ENCODE measurements around the gene CHRNA10. TPM values are rescaled to one million over a fixed set of nuclear protein-coding genes. Genes with fewer than 3 reads are reported as not detected.
A peak's percentile ranks its signal among the peaks of the same experiment; 100 is the strongest.

CHRNA10 gene
- total RNA-seq, 1 experiment from 2014 or later: 1.7 TPM

DNA sequence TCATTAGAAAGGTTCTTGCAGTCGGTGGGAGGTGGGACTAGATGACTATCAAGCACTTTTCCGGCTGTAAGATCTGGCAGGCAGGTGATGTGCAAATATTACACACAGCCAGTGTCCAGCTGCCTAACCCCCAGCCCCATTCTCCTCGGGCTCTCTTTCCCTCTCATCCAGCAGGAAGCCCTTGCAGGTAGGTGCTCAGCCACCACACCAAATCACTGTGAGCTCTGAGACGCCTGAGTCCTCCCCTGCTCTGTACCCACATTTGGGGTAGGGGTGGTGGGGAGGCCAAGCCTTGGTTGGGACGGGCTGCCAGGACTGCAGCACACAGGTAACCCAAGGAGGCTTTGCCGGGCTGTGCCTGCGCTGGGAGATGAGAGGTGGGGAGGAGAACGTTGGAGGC is 30.0 kb downstream of the CHRNA10 start:
- DNase-seq (ENCODE audit: low spot score) (no peak), ATAC-seq (no peak)
- TF ChIP-seq HMGA2 (CRISPR knock-in tag; IDR thresholded peaks at IDR 0.05) (no peak), ZNF232 (CRISPR knock-in tag; IDR thresholded peaks at IDR 0.05) (no peak), SOX15 (CRISPR knock-in tag; IDR thresholded peaks at IDR 0.05) (no peak), TCF7 (CRISPR knock-in tag; IDR thresholded peaks at IDR 0.05; ENCODE audit: low read depth) (no peak), OVOL2 (CRISPR knock-in tag; IDR thresholded peaks at IDR 0.05; ENCODE audit: borderline replicate concordance) (no peak), PRRX2 (CRISPR knock-in tag; IDR thresholded peaks at IDR 0.05) (no peak), EMX1 (CRISPR knock-in tag; IDR thresholded peaks at IDR 0.05) (no peak), SMAD3 (CRISPR knock-in tag; IDR thresholded peaks at IDR 0.05; ENCODE audit: borderline replicate concordance) (no peak), SP1 (CRISPR knock-in tag; conservative IDR thresholded peaks at IDR 0.05) (no peak), ZNF671 (CRISPR knock-in tag; IDR thresholded peaks at IDR 0.05) (no peak), TEAD4 (CRISPR knock-in tag; IDR thresholded peaks at IDR 0.05) (no peak), CREM (CRISPR knock-in tag; IDR thresholded peaks at IDR 0.05) (no peak), NFATC4 (CRISPR knock-in tag; IDR thresholded peaks at IDR 0.05) (no peak)
- TF ChIP-seq, protein P1, sequence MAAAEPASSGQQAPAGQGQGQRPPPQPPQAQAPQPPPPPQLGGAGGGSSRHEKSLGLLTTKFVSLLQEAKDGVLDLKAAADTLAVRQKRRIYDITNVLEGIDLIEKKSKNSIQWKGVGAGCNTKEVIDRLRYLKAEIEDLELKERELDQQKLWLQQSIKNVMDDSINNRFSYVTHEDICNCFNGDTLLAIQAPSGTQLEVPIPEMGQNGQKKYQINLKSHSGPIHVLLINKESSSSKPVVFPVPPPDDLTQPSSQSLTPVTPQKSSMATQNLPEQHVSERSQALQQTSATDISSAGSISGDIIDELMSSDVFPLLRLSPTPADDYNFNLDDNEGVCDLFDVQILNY (CRISPR knock-in tag; IDR thresholded peaks at IDR 0.05): no peak
- TF ChIP-seq, protein P2, sequence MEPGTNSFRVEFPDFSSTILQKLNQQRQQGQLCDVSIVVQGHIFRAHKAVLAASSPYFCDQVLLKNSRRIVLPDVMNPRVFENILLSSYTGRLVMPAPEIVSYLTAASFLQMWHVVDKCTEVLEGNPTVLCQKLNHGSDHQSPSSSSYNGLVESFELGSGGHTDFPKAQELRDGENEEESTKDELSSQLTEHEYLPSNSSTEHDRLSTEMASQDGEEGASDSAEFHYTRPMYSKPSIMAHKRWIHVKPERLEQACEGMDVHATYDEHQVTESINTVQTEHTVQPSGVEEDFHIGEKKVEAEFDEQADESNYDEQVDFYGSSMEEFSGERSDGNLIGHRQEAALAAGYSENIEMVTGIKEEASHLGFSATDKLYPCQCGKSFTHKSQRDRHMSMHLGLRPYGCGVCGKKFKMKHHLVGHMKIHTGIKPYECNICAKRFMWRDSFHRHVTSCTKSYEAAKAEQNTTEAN (CRISPR knock-in tag; IDR thresholded peaks at IDR 0.05): no peak
- TF ChIP-seq, protein P3, sequence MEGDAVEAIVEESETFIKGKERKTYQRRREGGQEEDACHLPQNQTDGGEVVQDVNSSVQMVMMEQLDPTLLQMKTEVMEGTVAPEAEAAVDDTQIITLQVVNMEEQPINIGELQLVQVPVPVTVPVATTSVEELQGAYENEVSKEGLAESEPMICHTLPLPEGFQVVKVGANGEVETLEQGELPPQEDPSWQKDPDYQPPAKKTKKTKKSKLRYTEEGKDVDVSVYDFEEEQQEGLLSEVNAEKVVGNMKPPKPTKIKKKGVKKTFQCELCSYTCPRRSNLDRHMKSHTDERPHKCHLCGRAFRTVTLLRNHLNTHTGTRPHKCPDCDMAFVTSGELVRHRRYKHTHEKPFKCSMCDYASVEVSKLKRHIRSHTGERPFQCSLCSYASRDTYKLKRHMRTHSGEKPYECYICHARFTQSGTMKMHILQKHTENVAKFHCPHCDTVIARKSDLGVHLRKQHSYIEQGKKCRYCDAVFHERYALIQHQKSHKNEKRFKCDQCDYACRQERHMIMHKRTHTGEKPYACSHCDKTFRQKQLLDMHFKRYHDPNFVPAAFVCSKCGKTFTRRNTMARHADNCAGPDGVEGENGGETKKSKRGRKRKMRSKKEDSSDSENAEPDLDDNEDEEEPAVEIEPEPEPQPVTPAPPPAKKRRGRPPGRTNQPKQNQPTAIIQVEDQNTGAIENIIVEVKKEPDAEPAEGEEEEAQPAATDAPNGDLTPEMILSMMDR (IDR thresholded peaks at IDR 0.05): no peak
- TF ChIP-seq, protein P4, sequence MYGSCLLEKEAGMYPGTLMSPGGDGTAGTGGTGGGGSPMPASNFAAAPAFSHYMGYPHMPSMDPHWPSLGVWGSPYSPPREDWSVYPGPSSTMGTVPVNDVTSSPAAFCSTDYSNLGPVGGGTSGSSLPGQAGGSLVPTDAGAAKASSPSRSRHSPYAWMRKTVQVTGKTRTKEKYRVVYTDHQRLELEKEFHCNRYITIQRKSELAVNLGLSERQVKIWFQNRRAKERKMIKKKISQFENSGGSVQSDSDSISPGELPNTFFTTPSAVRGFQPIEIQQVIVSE (CRISPR knock-in tag; IDR thresholded peaks at IDR 0.05; ENCODE audit: borderline replicate concordance): no peak
- TF ChIP-seq, protein P5, sequence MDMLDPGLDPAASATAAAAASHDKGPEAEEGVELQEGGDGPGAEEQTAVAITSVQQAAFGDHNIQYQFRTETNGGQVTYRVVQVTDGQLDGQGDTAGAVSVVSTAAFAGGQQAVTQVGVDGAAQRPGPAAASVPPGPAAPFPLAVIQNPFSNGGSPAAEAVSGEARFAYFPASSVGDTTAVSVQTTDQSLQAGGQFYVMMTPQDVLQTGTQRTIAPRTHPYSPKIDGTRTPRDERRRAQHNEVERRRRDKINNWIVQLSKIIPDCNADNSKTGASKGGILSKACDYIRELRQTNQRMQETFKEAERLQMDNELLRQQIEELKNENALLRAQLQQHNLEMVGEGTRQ (CRISPR knock-in tag; IDR thresholded peaks at IDR 0.05): no peak
- TF ChIP-seq, protein P6, sequence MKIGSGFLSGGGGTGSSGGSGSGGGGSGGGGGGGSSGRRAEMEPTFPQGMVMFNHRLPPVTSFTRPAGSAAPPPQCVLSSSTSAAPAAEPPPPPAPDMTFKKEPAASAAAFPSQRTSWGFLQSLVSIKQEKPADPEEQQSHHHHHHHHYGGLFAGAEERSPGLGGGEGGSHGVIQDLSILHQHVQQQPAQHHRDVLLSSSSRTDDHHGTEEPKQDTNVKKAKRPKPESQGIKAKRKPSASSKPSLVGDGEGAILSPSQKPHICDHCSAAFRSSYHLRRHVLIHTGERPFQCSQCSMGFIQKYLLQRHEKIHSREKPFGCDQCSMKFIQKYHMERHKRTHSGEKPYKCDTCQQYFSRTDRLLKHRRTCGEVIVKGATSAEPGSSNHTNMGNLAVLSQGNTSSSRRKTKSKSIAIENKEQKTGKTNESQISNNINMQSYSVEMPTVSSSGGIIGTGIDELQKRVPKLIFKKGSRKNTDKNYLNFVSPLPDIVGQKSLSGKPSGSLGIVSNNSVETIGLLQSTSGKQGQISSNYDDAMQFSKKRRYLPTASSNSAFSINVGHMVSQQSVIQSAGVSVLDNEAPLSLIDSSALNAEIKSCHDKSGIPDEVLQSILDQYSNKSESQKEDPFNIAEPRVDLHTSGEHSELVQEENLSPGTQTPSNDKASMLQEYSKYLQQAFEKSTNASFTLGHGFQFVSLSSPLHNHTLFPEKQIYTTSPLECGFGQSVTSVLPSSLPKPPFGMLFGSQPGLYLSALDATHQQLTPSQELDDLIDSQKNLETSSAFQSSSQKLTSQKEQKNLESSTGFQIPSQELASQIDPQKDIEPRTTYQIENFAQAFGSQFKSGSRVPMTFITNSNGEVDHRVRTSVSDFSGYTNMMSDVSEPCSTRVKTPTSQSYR (CRISPR knock-in tag; IDR thresholded peaks at IDR 0.05): no peak
- TF ChIP-seq, protein P7, sequence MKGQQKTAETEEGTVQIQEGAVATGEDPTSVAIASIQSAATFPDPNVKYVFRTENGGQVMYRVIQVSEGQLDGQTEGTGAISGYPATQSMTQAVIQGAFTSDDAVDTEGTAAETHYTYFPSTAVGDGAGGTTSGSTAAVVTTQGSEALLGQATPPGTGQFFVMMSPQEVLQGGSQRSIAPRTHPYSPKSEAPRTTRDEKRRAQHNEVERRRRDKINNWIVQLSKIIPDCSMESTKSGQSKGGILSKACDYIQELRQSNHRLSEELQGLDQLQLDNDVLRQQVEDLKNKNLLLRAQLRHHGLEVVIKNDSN (CRISPR knock-in tag; IDR thresholded peaks at IDR 0.05): no peak
- Mint-ChIP-seq H3K4me1 (peaks cover 10% of the 10 kb centered on the region), H3K4me3 (peak overlapping the region; percentile 71), H3K27me3 (ENCODE audit: low read depth) (peaks cover 23% of the 10 kb centered on the region), H3K36me3 (peaks cover 11% of the 10 kb centered on the region), H3K27ac (no peak overlapping the region), H3K9me3 (peaks cover 10% of the 10 kb centered on the region)
- ChIA-PET CTCF (no interaction called here), POLR2A (no interaction called here)
